Adipose tissue (tissue), 3 donors: ENCODE measurements around the gene ALKBH6. TPM values are rescaled to one million over a fixed set of nuclear protein-coding genes. Genes with fewer than 3 reads are reported as not detected.
"Not testable (repeated sequence)": the region's sequence is repeated elsewhere in the genome, so short reads cannot be mapped to it uniquely, and the experiment has no call there.

Experiments
- H3K27ac ChIP-seq: one replicate; pipeline ENCODE4 v1.5.1; 2013; ENCODE audit warnings: low read depth, low read length
- WGBS, 3 donors: extraction: QIAGEN DNeasy Blood & Tissue Kit; methylation state at CpG; one replicate each; pipeline ENCODE4 v1.1.7; 2013; 5-methylcytosine and 5-hydroxymethylcytosine counted together
- polyA plus RNA-seq, 3 donors: library from polyadenylated mRNA; stranded (reverse); fragments of 200-250 nt; gene quantifications; one replicate each; pipeline ENCODE4 v1.2.3, GENCODE V29; 2013
- donor health status: healthy with polysubstance abuse.
- donor health status: Bipolar disorder and iron deficiency.
- donor health status: healthy.

ALKBH6 gene
- polyA plus RNA-seq, 3 donors, result 7.9 to 17.1 (median 9.8) TPM

DNA sequence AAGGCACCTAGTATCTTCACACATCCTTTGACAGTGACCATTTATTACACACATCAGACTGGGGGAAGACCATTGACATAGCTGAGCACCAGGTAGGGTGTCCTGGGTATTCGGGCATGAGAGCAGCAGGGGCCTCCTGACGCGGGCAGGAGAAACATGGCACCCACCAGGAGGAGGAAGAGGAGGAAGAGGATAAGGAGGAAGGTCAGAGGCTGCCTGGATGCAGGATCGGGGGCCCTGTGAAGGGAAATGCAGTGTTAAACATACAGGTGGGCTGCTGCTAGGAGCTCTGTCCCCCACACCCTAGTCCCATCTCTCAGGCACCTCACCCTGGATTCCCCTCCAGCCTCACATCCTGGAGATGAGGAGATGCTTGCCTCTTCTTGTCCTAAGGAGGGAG is 10.7 kb downstream of the ALKBH6 start:
- no peak overlapping the region for H3K27ac ChIP-seq
- 91 to 97% (median 95%) methylated on average over 4 of the region's 4 CpGs for WGBS, 3 donors

DNA sequence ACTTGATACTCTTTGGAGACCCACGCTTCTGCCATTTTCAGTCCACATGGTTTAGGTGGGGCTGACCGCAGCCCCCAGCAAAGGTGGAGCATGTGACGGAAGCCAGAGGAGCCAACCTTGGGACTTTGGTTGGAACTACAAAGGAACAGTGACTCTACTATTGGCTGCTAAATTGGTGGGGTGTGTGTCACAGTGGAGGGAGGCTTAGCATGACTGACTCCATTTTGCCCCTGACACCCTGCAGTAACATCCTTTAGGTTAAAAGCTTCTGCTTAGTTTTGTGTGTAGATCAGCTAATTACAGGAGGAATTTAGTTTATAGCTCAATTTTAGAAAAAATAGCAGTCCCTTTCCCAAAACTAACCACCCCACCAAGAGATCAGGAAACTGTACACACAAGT is 12.4 kb downstream of the ALKBH6 start:
- H3K27ac ChIP-seq, result no peak overlapping the region
- 93 to 97% (median 93%) methylated on average over 3 of the region's 3 CpGs for WGBS, 3 donors

DNA sequence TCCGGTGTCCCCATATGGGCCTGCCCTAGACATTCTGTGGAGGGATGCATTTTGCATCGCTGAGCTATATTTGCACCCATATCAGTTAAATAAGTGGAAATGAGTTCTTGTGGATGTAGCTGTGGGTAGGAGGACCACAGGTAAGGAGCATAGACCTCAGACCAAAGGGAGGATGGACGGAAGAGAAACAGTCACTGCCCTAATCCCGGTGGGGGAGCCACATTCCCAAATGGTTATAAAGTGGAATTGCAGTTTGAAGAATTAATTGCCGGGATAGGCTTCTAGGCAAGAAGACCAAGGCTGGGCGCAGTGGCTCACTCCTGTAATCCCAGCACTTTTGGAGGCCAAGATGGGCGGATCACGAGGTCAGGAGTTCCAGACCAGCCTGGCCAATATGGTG is 17.2 kb downstream of the ALKBH6 start:
- WGBS, 3 donors, result 88 to 94% (median 88%) methylated on average over 8 of the region's 8 CpGs
- no peak overlapping the region for H3K27ac ChIP-seq

DNA sequence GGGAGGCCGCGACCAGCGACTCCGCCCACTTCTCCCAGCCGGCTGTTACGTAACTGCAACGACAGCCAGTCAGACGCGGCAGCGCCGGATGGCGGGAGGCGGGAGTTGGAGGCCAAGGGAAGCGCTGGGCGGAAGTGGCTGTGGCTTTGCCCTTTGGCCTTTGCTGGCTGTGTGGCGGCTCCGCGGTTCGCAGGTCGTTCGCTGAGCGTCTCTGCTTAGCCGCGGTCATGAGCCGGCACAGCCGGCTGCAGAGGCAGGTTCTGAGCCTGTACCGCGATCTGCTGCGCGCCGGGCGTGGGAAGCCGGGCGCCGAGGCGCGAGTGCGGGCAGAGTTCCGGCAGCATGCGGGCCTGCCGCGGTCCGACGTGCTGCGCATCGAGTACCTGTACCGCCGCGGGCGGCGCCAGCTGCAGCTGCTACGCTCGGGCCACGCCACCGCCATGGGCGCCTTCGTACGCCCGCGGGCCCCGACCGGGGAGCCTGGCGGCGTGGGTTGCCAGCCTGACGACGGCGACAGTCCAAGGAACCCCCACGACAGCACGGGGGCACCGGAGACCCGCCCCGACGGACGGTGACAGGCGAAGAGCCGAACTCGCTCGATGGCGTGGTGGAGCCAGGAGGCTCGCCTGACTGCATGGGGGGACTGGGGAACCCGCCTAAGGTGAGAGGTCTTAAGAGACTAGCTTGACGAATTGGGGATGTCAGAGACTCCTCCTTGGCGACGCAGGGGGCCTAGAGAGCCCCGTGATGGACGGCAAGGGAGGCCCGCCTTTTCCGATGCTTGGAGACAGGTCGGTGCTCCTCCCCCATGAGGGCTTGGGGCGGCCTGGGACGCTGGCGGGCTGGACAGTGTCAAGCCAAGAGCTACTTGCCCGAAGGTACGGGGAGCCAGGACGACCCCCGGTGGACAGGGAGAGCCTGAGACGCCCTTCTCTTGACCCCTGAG is 18.7 kb downstream of the ALKBH6 start, which contains the start of gene SDHAF1:
Gene SDHAF1, plus strand, starts transcription at position 141 of the 946 bp plus-strand sequence. Its CDS starts 87 bp downstream, at position 228.
- 0 to 1% (median 1%) methylated on average over 96 to 97 of the region's 97 CpGs for WGBS, 3 donors

DNA sequence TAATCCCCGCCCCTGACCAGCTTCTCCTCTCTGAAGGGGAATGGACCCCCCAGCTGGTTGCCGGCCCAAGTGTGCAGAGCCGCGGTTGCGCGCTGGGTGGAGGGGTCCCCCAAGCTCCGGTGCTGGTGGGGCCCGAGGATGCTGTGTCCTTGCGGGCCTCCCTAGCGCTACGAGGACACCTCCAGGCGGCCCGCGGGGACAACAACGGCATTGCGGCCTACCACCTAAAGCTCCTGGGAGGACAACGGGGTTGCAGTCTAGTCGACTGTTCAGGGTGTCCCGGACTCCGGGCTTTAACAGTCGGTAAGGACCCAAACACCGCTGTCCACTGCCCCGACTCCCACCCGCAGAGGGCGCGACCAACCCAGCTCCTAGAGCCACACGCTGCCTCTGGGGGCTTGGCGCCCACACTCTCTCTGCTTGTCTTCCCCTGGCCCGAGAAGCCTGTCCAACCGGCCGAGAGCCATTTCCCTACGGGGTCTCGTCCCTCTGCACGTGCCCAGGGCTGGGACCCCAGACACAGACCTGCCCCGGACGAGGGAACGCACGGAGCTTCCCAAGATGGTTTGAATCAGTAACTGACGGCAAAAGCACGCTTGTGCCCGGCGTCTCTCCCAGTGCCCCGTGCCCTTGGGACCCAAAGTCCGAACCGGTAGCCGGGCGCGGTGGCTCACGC is 20.0 kb downstream of the ALKBH6 start:
- no peak overlapping the region for H3K27ac ChIP-seq
- 31 to 40% (median 34%) methylated on average over 48 to 49 of the region's 49 CpGs for WGBS, 3 donors

More for the DNA sequence above, 18.7 kb downstream of the ALKBH6 start, which contains the start of gene SDHAF1:
- H3K27ac ChIP-seq, result peak within 1 kb of the TSS; percentile 65

DNA sequence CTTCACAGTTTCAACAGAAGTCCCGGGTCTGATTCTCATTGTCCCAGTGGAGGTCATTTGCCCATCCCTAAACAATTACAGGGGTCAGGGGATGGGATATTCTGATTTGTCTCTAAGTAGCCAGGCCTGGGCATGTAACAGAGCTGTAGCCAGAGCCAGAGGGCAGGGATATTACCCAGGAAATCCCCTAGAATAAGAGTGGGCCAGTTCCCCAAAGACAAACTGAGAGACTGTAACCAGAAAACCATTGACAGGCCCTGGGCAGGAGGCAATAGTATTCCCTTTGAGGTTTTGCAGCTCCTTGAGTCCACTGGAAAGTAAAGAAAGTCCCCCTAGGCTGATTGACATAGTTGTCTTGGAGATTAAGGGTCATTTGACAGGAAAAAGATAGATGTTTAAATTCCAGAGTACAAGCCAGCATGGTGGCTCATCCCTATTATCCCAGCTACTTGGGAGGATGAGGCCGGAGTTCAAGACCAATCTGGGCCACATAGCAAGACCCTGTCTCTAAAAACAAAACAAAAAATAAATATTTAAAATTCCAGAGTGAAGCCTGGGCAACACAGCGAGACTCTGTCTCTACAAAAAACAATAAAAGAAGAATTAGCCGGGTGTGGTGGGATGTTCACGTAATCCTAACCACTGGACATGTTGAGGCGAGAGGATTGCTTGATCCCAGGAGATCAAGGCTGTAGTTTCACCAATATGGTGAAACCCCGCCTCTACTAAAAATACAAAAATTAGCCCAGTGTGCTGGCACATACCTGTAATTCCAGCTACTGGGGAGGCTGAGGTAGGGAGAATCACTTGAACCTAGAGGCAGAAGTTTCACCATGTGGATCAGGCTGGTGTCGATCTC is 20.9 kb downstream of the ALKBH6 start:
- WGBS, 3 donors, result 86 to 93% (median 92%) methylated on average over 8 of the region's 8 CpGs
- no peak overlapping the region for H3K27ac ChIP-seq

DNA sequence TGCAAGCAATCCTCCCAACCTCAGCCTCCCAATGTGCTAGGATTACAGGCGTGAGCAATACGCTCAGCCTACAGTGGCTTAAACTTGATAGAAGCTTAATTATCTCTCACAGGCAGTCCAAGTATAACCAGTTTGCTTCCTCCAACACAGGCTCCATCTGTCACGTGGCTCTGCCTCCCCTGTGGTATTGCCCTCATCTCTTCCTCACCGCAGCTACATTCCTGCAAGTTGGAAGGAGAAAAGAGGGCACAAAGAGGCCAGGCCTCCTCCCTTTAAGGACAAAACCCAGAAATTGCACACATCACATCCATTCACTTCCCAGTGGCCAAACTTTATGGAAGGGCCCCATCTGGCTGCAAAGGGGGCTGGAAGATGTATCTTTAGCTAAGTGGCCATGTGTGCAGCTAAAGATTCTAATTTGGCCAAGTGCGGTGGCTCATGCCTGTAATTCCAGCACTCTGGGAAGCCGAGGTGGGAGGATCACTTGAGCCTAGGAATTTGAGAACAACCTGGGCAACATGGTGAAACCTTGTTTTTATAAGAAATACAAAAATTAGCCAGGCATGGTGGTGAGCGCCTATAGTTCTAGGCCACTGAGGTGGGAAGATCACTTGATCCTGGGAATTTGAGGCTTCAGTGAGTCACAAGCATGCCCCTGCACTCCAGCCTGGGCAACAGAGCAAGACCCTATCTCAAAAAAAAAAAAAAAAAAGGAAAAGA is 22.1 kb downstream of the ALKBH6 start:
- WGBS, 3 donors, result 82 to 86% (median 83%) methylated on average over 7 of the region's 7 CpGs
- H3K27ac ChIP-seq, result no peak overlapping the region

DNA sequence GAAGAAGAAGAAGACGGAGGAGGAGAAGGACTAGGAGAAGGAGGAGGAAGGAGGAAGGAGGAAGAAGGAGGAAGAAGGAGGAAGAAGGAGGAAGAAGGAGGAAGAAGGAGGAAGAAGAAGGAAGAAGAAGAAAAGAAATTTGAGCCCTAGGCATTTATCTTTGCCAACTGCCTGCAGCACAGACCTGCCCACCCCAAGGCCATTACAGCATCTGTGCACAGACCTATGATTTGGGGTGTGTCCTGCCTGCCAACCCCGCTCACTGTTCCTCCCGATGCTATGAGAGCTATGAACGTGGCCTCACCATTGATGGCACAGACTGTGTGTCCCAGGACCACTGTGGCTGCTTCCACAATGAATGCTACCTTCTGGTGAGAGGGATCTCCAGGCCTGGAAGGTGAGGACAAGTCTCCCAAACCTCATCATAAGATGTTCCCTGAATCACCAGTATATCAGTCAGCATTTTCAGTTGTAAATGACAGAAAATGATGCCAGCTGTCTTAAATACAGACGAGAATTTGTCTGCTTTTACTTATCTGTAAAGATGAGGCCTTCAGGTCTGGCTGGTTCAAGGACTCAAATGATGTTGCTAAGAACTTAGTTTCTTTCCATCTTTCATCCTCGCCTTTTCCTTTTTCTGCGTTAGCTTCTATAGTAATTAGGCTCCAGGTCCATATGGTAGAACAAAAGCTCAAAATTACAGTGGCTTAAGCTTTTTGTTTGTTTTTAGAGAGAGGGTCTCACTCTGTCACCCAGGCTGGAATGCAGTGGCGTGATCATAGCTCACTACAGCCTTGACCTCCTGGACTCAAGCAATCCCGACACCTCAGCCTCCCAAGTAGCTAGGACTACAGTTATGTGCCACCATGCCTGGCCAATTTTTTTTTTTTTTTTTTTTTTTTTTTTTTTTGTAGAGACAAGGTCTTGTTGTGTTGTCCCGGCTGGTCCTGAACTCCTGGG is 23.0 kb downstream of the ALKBH6 start:
- WGBS, 3 donors, result 82 to 84% (median 84%) methylated on average over 10 of the region's 10 CpGs
- H3K27ac ChIP-seq, result no peak overlapping the region

DNA sequence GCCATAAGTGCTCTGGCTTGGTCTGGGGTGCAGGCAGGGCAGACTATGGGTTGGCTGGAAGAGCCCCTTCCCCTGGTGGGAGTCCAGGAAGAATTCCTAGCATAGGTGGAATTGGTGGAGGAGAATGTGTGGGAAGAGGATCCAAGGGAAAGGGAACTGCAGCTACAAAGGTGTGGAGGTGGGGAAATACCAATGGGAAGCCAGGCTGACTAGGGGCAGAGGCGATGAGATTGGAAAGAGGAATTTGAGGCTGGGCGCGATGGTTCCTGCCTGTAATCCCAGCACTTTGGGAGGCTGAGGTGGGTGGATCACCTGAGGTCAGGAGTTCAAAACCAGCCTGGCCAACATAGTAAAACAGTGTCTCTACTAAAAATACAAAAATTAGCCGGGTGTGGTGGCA is 23.9 kb downstream of the ALKBH6 start:
- WGBS, 3 donors, result 85 to 99% (median 87%) methylated on average over 4 of the region's 4 CpGs
- H3K27ac ChIP-seq, result no peak overlapping the region

DNA sequence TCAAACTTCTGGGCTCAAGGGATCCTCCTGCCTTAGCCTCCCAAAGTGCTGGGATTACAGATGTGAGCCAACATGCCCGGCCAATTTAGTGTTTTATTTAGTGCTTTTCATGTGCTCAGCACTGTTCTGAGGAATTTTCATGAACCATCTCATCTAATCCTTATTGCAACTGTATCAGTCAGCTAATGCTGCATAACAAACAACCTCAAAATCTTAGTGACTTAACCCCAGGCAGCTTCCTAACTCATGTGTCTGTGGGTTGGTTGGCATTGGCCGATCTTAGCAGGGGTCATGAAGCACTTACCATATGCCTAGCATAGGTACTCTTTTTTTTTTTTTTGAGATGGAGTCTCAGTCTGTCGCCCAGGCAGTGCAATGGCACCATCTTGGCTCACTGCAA is 25.2 kb downstream of the ALKBH6 start:
- no peak overlapping the region for H3K27ac ChIP-seq
- WGBS, 3 donors, result 86 to 92% (median 90%) methylated on average over 3 of the region's 3 CpGs

DNA sequence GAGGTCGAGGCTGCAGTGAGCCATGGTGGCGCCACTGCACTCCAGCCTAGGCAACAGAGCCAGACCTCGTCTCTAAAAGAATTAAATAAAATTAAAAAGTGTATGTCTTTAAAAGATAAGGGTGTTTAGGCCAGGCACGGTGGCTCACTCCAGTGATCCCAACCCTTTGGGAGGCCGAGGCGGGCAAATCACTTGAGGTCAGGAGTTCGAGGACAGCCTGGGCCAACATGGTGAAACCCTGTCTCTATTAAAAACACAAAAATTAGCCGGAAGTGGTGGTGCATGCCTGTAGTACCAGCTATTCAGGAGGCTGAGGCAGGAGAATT is 26.5 kb downstream of the ALKBH6 start:
- no peak overlapping the region for H3K27ac ChIP-seq
- 30 to 35% (median 32%) methylated on average over 8 of the region's 8 CpGs for WGBS, 3 donors

DNA sequence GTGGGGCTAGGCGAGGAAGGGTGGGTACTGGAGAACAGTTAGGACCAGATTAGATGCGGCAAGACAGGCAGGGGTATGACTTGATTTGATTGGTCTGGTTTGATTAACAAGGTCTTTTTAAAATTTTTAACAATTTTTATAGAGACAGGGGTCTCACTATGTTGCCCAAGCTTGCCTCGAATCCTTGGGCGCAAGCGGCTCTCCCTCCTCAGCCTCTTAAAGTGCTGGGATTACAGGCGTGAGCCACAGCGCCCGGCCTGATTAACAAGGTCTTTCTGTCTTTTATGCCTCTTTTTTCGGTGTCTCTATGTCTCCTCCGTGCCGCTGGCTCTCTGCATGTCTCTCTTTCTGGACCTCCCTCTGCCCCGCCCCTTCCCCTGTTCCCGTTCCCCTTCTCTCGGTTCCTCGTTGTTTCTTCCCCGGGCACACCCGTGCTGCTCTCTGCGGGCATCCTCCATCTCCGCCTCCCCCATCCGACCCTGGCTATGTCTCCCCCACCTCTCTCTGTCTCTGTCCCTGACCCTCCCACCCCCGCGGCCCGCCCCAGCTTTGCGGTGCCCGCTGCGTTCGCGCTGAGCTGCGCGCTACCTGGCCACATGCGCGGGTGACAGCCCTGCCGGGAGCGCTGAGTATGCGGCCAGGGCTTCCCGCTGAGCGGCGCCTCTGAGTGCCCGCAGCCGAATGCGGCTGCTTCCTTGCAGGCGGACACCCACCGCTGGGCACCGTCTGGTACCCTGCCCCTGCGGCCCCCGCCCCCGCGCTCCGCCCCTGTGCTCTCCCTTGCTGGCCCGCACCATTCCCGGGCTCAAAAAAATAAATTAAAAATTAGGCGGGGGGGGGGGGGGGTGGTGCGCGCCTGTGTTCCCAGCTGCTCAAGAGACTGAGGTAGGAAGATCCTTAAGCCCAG is 27.1 kb downstream of the ALKBH6 start:
- 8 to 10% (median 9%) methylated on average over 45 to 54 of the region's 54 CpGs for WGBS, 3 donors
- no peak overlapping the region for H3K27ac ChIP-seq

DNA sequence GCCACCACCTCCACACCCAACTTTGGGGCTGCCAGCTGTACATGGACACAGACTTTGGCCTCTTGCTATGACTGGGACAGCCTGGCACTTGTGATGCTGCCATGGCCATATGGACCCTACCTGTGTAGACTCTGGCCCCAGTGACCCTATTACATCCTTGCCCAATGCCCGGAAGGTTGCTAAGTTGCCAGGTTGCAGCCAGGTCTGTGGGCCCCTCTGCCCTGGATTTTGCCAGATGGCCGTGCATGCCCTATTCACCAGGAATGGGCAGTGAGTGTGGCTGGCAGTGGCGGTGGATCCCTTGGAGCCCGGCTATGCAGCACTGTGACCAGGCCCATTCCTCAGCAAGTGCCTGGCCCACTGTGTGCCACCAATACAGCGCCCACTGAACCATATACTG is 27.9 kb downstream of the ALKBH6 start:
- 83 to 95% (median 87%) methylated on average over 5 of the region's 5 CpGs for WGBS, 3 donors

DNA sequence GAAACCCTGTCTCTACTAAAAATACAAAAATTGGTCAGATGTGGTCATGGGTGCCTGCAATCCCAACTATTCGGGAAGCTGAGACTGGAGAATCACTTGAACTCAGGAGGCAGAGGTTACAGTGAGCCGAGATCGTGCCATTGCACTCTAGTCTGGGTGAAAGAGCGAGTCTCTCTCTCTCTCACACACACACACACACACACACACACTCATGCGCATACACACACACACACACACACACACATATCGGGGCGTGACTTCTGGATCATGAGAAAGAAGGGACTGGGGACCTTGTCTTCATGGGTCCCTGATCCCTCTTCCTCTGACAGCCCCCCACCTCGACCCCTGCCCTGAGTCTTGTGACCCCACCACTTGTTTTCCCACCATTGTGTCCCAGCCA is 30.8 kb downstream of the ALKBH6 start:
- H3K27ac ChIP-seq, result no peak overlapping the region
- WGBS, 3 donors, result 69 to 81% (median 78%) methylated on average over 7 to 8 of the region's 8 CpGs

More for the DNA sequence above, 27.9 kb downstream of the ALKBH6 start:
- no peak overlapping the region for H3K27ac ChIP-seq

DNA sequence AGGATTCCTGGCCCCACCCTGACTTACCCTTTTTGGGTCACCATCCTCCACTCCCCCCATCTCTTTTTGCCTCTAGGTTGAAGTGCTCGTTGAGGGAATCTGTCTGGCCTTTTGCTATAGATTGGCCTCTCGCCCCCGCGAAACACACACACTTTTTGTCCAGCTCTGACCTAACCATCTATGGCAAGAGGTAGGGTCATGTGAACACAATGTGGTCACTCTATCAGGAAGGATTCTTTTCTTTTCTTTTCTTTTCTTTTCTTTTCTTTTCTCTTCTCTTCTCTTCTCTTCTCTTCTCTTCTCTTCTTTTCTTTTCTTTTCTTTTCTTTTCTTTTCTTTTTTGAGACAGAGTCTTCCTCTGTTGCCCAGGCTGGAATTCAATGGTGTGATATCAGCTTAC is 33.0 kb downstream of the ALKBH6 start:
- 79 to 87% (median 80%) methylated on average over 4 of the region's 4 CpGs for WGBS, 3 donors
- not testable (repeated sequence) for H3K27ac ChIP-seq

DNA sequence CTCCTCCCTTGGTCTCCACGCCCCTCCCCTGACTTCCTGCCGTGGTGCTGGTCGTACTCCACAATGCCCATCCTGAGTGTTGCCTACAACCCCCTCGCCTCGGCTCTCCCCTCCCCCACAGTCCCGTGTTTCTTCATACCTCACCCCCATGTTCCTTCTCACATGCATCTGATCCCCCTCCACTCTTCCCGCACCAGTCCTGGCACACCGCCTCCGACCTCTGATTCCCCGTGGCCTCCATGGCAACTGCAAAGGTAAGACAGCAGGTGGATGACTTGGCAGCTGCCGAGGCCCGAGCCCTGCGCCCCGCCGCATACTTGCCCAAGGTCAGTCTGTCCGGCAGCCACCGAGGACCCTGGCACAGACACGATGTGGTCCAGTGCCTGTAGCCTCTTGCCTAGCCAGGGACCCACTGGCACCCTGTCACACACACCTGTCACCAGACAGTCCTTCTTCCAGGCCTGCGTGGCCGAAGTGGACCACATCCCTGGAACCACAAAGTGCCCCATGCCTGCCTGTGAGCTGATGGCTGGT is 35.1 kb downstream of the ALKBH6 start:
- no peak overlapping the region for H3K27ac ChIP-seq
- WGBS, 3 donors, result 39 to 68% (median 62%) methylated on average over 20 of the region's 20 CpGs
